ENCODE measurements around the gene UGT1A5. TPM values are rescaled to one million over a fixed set of nuclear protein-coding genes. Genes with fewer than 3 reads are reported as not detected.

Gene UGT1A5
- total and polyA plus RNA-seq, 10 of the 15 experiments (the other 5 are each of a cell fraction or from before 2014, with no cell fraction given) = not detected

- no peak for ATAC-seq
- no peaks in the 10 kb centered on the region for H3K4me1 ChIP-seq (ENCODE audit: control insufficient read depth, insufficient read depth, low read length)
- intact Hi-C loops (cut with micrococcal nuclease; ENCODE audit: unreplicated experiment) = no loop called here
- ChIA-PET CTCF (no interaction called here), POLR2A (no interaction called here), RAD21 (ENCODE audit: unreplicated experiment) (no interaction called here), SMC1A (ENCODE audit: uncharacterized antibody, unreplicated experiment) (no interaction called here)
- DNase-seq (ENCODE audit: low read depth, low spot score) = no peak
- H2AFZ ChIP-seq (ENCODE audit: control insufficient read depth, low read depth, low read length) = no peak overlapping the region
- in situ Hi-C loops (cut with MboI) = no loop called here
- no peaks in the 10 kb centered on the region for H3K36me3 ChIP-seq (ENCODE audit: control insufficient read depth in 2 of 2, insufficient read depth in 2 of 2, low read length in 1 of 2)
- H3K27me3 ChIP-seq (replicated peaks in 1 of 2; ENCODE audit: control insufficient read depth in 2 of 2, insufficient read depth in 2 of 2, low read length in 1 of 2) = no peaks in the 10 kb centered on the region
- no peaks in the 10 kb centered on the region for H4K20me1 ChIP-seq (ENCODE audit: control insufficient read depth, insufficient read depth)
- WGBS (ENCODE audit: insufficient coverage, insufficient replicate concordance, low lambda C conversion rate, missing lambda C conversion rate) = 74% methylated on average over 6 of the region's 6 CpGs
- H3K27ac ChIP-seq (ENCODE audit: control insufficient read depth, insufficient read depth) = no peak overlapping the region
- H3K79me2 ChIP-seq (ENCODE audit: control insufficient read depth, insufficient read depth, low read length) = no peaks in the 10 kb centered on the region
- BruUV-seq (replicated peaks) = no TSS peak
- FAIRE-seq = no peak
- no peak overlapping the region for H3K4me3 ChIP-seq
- H3K9me3 ChIP-seq (replicated peaks; ENCODE audit: control insufficient read depth, insufficient read depth, low read length) = no peaks in the 10 kb centered on the region; the same call in 2 of the 3 replicates
- no peak overlapping the region for H3K4me2 ChIP-seq (ENCODE audit: control insufficient read depth, insufficient read depth)
- H3K9ac ChIP-seq (ENCODE audit: control insufficient read depth, insufficient read depth, low read length) = no peak overlapping the region
- TF ChIP-seq PAX5 (IDR thresholded peaks at IDR 0.05; ENCODE audit: borderline replicate concordance, low read depth, low read length) (no peak), ZBTB33 (IDR thresholded peaks at IDR 0.05) (no peak), USF1 (IDR thresholded peaks at IDR 0.05; ENCODE audit: borderline replicate concordance, extremely low read length, insufficient read depth, low read depth, low read length) (no peak), ZBTB4 (CRISPR knock-in tag; IDR thresholded peaks at IDR 0.05) (no peak), ZBTB40 (IDR thresholded peaks at IDR 0.05; ENCODE audit: borderline replicate concordance) (no peak), E2F4 (IDR thresholded peaks at IDR 0.05; ENCODE audit: low read depth, low read length) (no peak), TCF7 (IDR thresholded peaks at IDR 0.05; ENCODE audit: borderline replicate concordance) (no peak), NRF1 (conservative IDR thresholded peaks at IDR 0.05; ENCODE audit: low read depth, low read length) (no peak), GABPA (IDR thresholded peaks at IDR 0.05; ENCODE audit: low read depth) (no peak), ZNF207 (IDR thresholded peaks at IDR 0.05; ENCODE audit: borderline replicate concordance) (no peak), PKNOX1 (IDR thresholded peaks at IDR 0.05) (no peak), YBX1 (IDR thresholded peaks at IDR 0.05) (no peak), ZZZ3 (IDR thresholded peaks at IDR 0.05; ENCODE audit: control insufficient read depth, insufficient read length, low read depth) (no peak)
Measured at GRCh38 chr2:233747283-233747544, 34.5 kb downstream of the UGT1A5 start.

Measured in GM12878 (cell line).